Measurements from ENCODE around the gene VNN1.

DNA sequence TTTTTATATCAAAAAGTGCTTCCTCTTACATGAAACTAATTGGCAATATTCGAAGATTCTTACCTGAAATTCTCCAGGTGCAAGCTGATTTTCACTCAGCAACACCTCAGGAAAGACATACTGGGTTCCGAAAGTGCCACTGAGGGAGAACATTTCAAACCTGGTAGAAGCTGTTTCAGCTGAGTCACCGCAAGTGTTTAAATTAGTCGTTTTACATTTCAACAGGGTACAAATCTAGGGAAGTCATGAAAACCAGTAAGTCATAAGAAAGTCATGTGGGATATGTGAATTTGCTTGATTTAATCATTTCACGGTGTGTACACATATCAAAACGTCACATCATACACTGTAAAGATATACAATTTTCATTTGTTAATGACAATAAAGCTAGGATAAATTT is 29.6 kb downstream of the VNN1 start:
- TF ChIP-seq MYC (IDR thresholded peaks at IDR 0.05; ENCODE audit: low read depth, low read length) = no peak
- TF ChIP-seq, protein P1, sequence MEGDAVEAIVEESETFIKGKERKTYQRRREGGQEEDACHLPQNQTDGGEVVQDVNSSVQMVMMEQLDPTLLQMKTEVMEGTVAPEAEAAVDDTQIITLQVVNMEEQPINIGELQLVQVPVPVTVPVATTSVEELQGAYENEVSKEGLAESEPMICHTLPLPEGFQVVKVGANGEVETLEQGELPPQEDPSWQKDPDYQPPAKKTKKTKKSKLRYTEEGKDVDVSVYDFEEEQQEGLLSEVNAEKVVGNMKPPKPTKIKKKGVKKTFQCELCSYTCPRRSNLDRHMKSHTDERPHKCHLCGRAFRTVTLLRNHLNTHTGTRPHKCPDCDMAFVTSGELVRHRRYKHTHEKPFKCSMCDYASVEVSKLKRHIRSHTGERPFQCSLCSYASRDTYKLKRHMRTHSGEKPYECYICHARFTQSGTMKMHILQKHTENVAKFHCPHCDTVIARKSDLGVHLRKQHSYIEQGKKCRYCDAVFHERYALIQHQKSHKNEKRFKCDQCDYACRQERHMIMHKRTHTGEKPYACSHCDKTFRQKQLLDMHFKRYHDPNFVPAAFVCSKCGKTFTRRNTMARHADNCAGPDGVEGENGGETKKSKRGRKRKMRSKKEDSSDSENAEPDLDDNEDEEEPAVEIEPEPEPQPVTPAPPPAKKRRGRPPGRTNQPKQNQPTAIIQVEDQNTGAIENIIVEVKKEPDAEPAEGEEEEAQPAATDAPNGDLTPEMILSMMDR (IDR thresholded peaks at IDR 0.05; ENCODE audit: low read depth, low read length) = no peak
- no peak for TF ChIP-seq POLR2A (IDR thresholded peaks at IDR 0.05; ENCODE audit: extremely low read depth, insufficient read length)

All from NB4 (cell line).